SU-DHL-6 (cell line): ENCODE data around the gene TMEM240.

ENCODE experiments used
- CTCF ChIP-seq: fragments of 200-600 bp; sonication (generic); IDR thresholded peaks from one replicate; pipeline ENCODE4 v1.5.1; 2017; ENCODE audit warnings: antibody characterized with exemption, mild to moderate bottlenecking, low read length, moderate library complexity; ENCODE audit not compliant: insufficient read depth, poor library complexity, severe bottlenecking
- EZH2phosphoT487 ChIP-seq: fragments of 200-600 bp; sonication (generic), shearing (Covaris generic); conservative IDR thresholded peaks from 2 replicates; pipeline ENCODE4 v1.6.1; 2018; ENCODE audit warnings: mild to moderate bottlenecking, antibody characterized with exemption, low read length, moderate library complexity, mixed read lengths

- TF ChIP-seq CTCF, result no peak
- TF ChIP-seq EZH2phosphoT487, result no peak
Measured at GRCh38 chr1:1489231-1489630, 51.2 kb downstream of the TMEM240 start.
